HepG2 (cell line): ENCODE data around the gene PCNA. TPM values are rescaled to one million over a fixed set of nuclear protein-coding genes. Genes with fewer than 3 reads are reported as not detected.

Experiments
- ATAC-seq: fragments of 200-7000 bp; cut with Tn5 transposase; 3 replicates; pipeline ENCODE4 v1.9.1; 2020; ENCODE audit warnings: mild to moderate bottlenecking, moderate library complexity
- BruUV-seq: library from RNA; stranded (reverse); fragments of 400-500 nt; replicated peaks from 2 replicates; lab custom pipeline; 2021; lab: Mats Ljungman, UMichigan
- CTCF ChIA-PET: fragments of 300-600 bp; formaldehyde crosslinking; extraction: SDS; loops from one replicate; lab custom pipeline; 2021; ENCODE audit warnings: low total read pairs, inconsistent platforms, low intra/inter-chr PET ratio; lab: Yijun Ruan, JAX
- POLR2A ChIA-PET: fragments of 350-600 bp; sonication (Branson Sonifier 250); formaldehyde crosslinking; loops from one replicate; lab custom pipeline; 2020; ENCODE audit warnings: antibody characterized with exemption, inconsistent platforms; lab: Yijun Ruan, JAX
- DNase-seq: peaks from one replicate; pipeline ENCODE4 v3.0.0-alpha.2; 2015; ENCODE audit warnings: low spot score
- FAIRE-seq: peaks from 3 replicates; lab custom pipeline; 2011; peaks lifted over from hg19 to GRCh38; lab: Jason Lieb, UNC
- H2AFZ ChIP-seq: one replicate; pipeline ENCODE4 v1.6.1; 2011; ENCODE audit warnings: low read length, inconsistent platforms
- H3K27ac ChIP-seq: fragments of 300-600 bp; 3 replicates; pipeline ENCODE4 v1.8.0; 2011; ENCODE audit warnings: mixed run types, mild to moderate bottlenecking, mixed read lengths, low read length, inconsistent platforms; ENCODE audit not compliant: insufficient read depth; ENCODE audit errors: extremely low read length
- H3K27me3 ChIP-seq, 2 experiments: fragments of 200-600 bp in 1 of 2; 2 replicates in 1 of 2; 3 replicates in 1 of 2; pipeline versions ENCODE4 v1.6.0 to v1.8.0; 2011; ENCODE audit warnings: low read length in 2 of 2, mild to moderate bottlenecking in 2 of 2, moderate library complexity in 2 of 2, inconsistent platforms in 1 of 2; ENCODE audit not compliant: insufficient read depth in 2 of 2, control insufficient read depth in 1 of 2
- H3K36me3 ChIP-seq, 2 experiments: fragments of 200-600 bp in 1 of 2; replicated peaks in 1 of 2; 2 replicates in 1 of 2; 3 replicates in 1 of 2; pipeline versions ENCODE4 v1.5.1 to v1.8.0; 2011; ENCODE audit warnings: low read length in 2 of 2, inconsistent platforms in 1 of 2; ENCODE audit not compliant: insufficient read depth in 2 of 2, control insufficient read depth in 1 of 2
- H3K4me1 ChIP-seq: 2 replicates; pipeline ENCODE4 v1.5.1; 2012; ENCODE audit warnings: low read length, inconsistent platforms; ENCODE audit not compliant: insufficient read depth
- H3K4me2 ChIP-seq: 2 replicates; pipeline ENCODE4 v1.6.0; 2011; ENCODE audit warnings: low read depth, low read length, inconsistent platforms
- H3K4me3 ChIP-seq, 3 experiments: fragments of 200-600 bp in 1 of 3; sonication (generic), shearing (Covaris generic) in 1 of 3; replicated peaks in 1 of 3; 2 replicates each; pipeline ENCODE4 v1.5.1; 2011 to 2016; ENCODE audit warnings: low read length in 3 of 3, inconsistent platforms in 2 of 3, low read depth in 2 of 3, mild to moderate bottlenecking in 2 of 3, control low read depth in 1 of 3, mixed read lengths in 1 of 3; ENCODE audit not compliant: insufficient read depth in 1 of 3
- H3K79me2 ChIP-seq: one replicate; pipeline ENCODE4 v1.6.1; 2011; ENCODE audit warnings: low read length, inconsistent platforms; ENCODE audit not compliant: insufficient read depth
- H3K9ac ChIP-seq: 2 replicates; pipeline ENCODE4 v1.6.0; 2011; ENCODE audit warnings: mild to moderate bottlenecking, low read depth, low read length, inconsistent platforms; ENCODE audit not compliant: insufficient read depth
- H3K9me3 ChIP-seq: 2 replicates; pipeline ENCODE4 v1.5.1; 2012; ENCODE audit warnings: mild to moderate bottlenecking, low read length
- H4K20me1 ChIP-seq: 2 replicates; pipeline ENCODE4 v1.6.0; 2011; ENCODE audit warnings: inconsistent platforms, mild to moderate bottlenecking, low read length, moderate library complexity; ENCODE audit not compliant: insufficient read depth
- CENPX ChIP-seq: sonication (generic); formaldehyde crosslinking; IDR thresholded peaks from 2 replicates; pipeline ENCODE4 v1.9.0; 2021; ENCODE audit warnings: mild to moderate bottlenecking, missing genetic modification reagents, moderate library complexity
- EZH2 ChIP-seq: conservative IDR thresholded peaks from 2 replicates; pipeline ENCODE4 v1.6.1; 2012; ENCODE audit warnings: mild to moderate bottlenecking, low read depth, low read length, moderate library complexity
- NCOA1 ChIP-seq: sonication (generic); formaldehyde crosslinking; IDR thresholded peaks from 2 replicates; pipeline ENCODE4 v1.9.0; 2021; ENCODE audit warnings: missing genetic modification reagents
- SRSF4 ChIP-seq: fragments of 200-400 bp; formaldehyde crosslinking; IDR thresholded peaks from one replicate; pipeline ENCODE4 v1.6.1; 2018; ENCODE audit warnings: mild to moderate bottlenecking, low read depth, low read length, moderate library complexity; ENCODE audit not compliant: poor library complexity, severe bottlenecking
- STAG1 ChIP-seq: sonication (generic); formaldehyde crosslinking; IDR thresholded peaks from 2 replicates; pipeline ENCODE4 v1.4.0; 2020; ENCODE audit warnings: missing genetic modification reagents
- TOPORS ChIP-seq: sonication (generic); formaldehyde crosslinking; IDR thresholded peaks from 2 replicates; pipeline ENCODE4 v1.8.0; 2023; ENCODE audit warnings: mild to moderate bottlenecking, missing genetic modification reagents
- ZFP36L1 ChIP-seq: sonication (generic); formaldehyde crosslinking; IDR thresholded peaks from 2 replicates; pipeline ENCODE4 v1.8.0; 2022; ENCODE audit warnings: mild to moderate bottlenecking, missing genetic modification reagents, moderate library complexity
- ZNF124 ChIP-seq: sonication (generic); formaldehyde crosslinking; IDR thresholded peaks from 2 replicates; pipeline ENCODE4 v1.4.0; 2020; ENCODE audit warnings: missing genetic modification reagents
- ZNF556 ChIP-seq: sonication (generic); formaldehyde crosslinking; IDR thresholded peaks from 2 replicates; pipeline ENCODE4 v1.4.0; 2020; ENCODE audit warnings: mild to moderate bottlenecking, missing genetic modification reagents, borderline replicate concordance
- ZNF558 ChIP-seq: sonication (generic); formaldehyde crosslinking; IDR thresholded peaks from 2 replicates; pipeline ENCODE4 v1.9.0; 2022; ENCODE audit warnings: mild to moderate bottlenecking, missing genetic modification reagents, borderline replicate concordance
- ZNF672 ChIP-seq: sonication (generic); formaldehyde crosslinking; IDR thresholded peaks from 2 replicates; pipeline ENCODE4 v1.8.1; 2022; ENCODE audit warnings: missing genetic modification reagents
- ZSCAN20 ChIP-seq: sonication (generic); formaldehyde crosslinking; IDR thresholded peaks from 2 replicates; pipeline ENCODE4 v1.4.0; 2020; ENCODE audit warnings: missing genetic modification reagents, mild to moderate bottlenecking, borderline replicate concordance
- WGBS: methylation state at CpG from one replicate; pipeline ENCODE4 v1.1.6; 2017; ENCODE audit warnings: low lambda C conversion rate; 5-methylcytosine and 5-hydroxymethylcytosine counted together
- in situ Hi-C: cut with HindIII; loops from 2 replicates; pipeline ENCODE4 v1.10.0; 2017; ENCODE audit warnings: low pct_unique_long_range_greater_than_20kb; ENCODE audit not compliant: extremely low pct_ligation_motif_present
- intact Hi-C: fragments of 100-400 bp; cut with micrococcal nuclease; formaldehyde crosslinking; loops from one replicate; pipeline ENCODE4 v1.10.0; 2022; ENCODE audit not compliant: unreplicated experiment
- polyA plus RNA-seq, 8 experiments: library from polyadenylated mRNA; depleted of rRNA in 3 of 8; stranded (reverse) in 7 of 8; unstranded in 1 of 8; fragments of >200 nt; fragmentation: Illumina TruSeq in 4 of 8; extraction: Trizol in 4 of 8; gene quantifications; 2 replicates each; pipeline versions ENCODE4 v1.2.1 to v1.2.3, GENCODE V29; 2011 to 2016; ENCODE audit warnings: low read depth in 4 of 8, missing spikeins in 1 of 8, mixed read lengths in 1 of 8; ENCODE audit not compliant: insufficient read depth in 1 of 8
- total RNA-seq, 5 experiments: library from RNA; depleted of rRNA; stranded (reverse); fragments of >200 nt; fragmentation: Illumina TruSeq; extraction: Trizol; gene quantifications; 2 replicates each; pipeline ENCODE4 v1.2.3, GENCODE V29; 2016; ENCODE audit warnings: low read depth in 1 of 5
- TF ChIP-seq, protein P1 (sequence below): sonication (generic); formaldehyde crosslinking; IDR thresholded peaks from 2 replicates; pipeline ENCODE4 v1.5.1; 2020; ENCODE audit warnings: mild to moderate bottlenecking, missing genetic modification reagents, borderline replicate concordance
- TF ChIP-seq, protein P2 (sequence below): sonication (generic); formaldehyde crosslinking; IDR thresholded peaks from 2 replicates; pipeline ENCODE4 v1.5.1; 2020; ENCODE audit warnings: missing genetic modification reagents, mild to moderate bottlenecking, borderline replicate concordance
- TF ChIP-seq, protein P3 (sequence below): sonication (generic); formaldehyde crosslinking; IDR thresholded peaks from 2 replicates; pipeline ENCODE4 v1.4.0; 2020; ENCODE audit warnings: mild to moderate bottlenecking, missing genetic modification reagents, borderline replicate concordance

PCNA gene
- total and polyA plus RNA-seq, 2 of the 13 experiments (the other 11 are each of a cell fraction or from before 2014, with no cell fraction given) = 229 to 655 TPM

DNA sequence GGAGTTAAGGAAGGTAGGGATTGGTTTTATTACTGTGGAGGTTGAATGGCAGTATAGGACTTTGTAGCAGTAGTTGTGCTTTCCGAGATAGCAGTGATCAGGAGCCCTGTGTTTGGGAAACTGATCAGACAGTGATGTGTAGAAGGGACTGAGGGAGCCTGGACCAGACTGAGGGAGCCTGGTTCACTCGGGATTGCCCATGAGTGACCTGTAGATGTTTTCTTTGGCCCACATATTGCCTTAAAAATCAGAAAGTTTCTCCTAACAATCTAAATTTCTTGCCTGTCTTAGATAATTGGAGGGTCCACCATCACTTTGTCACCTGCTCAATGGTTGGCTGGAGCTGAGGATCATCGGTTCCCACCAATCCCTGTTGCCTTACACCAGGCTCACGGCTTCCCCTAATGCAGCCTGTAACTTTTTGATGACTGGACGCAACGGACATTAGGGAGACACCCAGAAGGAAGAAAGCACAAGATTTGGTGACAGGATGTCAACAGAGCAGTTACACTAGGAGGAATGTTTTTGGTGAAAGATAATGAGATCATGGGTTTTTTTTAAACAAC lies 8.2 kb upstream of the PCNA start:
- H3K4me2 ChIP-seq = peak overlapping the region; percentile 91
- H3K9me3 ChIP-seq = no peaks in the 10 kb centered on the region
- H3K9ac ChIP-seq = peak overlapping the region; percentile 80
- H3K4me1 ChIP-seq = peaks cover 33% of the 10 kb centered on the region
- H3K27me3 ChIP-seq = no peaks in the 10 kb centered on the region; a peak in 1 of 5 replicates
- DNase-seq (no peak), ATAC-seq (peak; percentile 4), FAIRE-seq (no peak)
- H2AFZ ChIP-seq = peak overlapping the region; percentile 57
- POLR2A ChIA-PET = interaction anchor here (1.8 to 5.3 kb wide), 5 partner anchors 8 to 84 kb away, joined by 7 to 176 read pairs (median 12); partner anchors contain the start of gene PCNA
- in situ Hi-C loops = loop anchor here (5.0 kb wide), 1 partner anchor 59 kb away; no protein-coding TSS in a partner anchor
- TSS peak; percentile 73 for BruUV-seq
- CTCF ChIA-PET = interaction anchor here (4.3 kb wide), 1 partner anchor 65 kb away, joined by 97 read pairs; no protein-coding TSS in a partner anchor
- peaks cover 54% of the 10 kb centered on the region for H3K79me2 ChIP-seq
- no peaks in the 10 kb centered on the region; the same call in 1 of the 2 replicates for H4K20me1 ChIP-seq
- H3K4me3 ChIP-seq = peak overlapping the region; percentile 62 to 96 (median 75)
- intact Hi-C loops = loop anchor here (5.0 kb wide), 1 partner anchor 44 kb away; no protein-coding TSS in a partner anchor
- WGBS = 24% methylated on average over 6 of the region's 6 CpGs
- no peaks in the 10 kb centered on the region; a peak in 1 of 5 replicates for H3K36me3 ChIP-seq
- peak overlapping the region; percentile 76 for H3K27ac ChIP-seq
- no peak for TF ChIP-seq ZSCAN20 (CRISPR knock-in tag)
- TF ChIP-seq CENPX (CRISPR knock-in tag) = no peak
- no peak for TF ChIP-seq TOPORS
- no peak for TF ChIP-seq SRSF4
- TF ChIP-seq ZNF672 = no peak
- TF ChIP-seq ZNF558 = no peak
- no peak for TF ChIP-seq EZH2
- no peak for TF ChIP-seq STAG1 (CRISPR knock-in tag)
- TF ChIP-seq, protein P1, sequence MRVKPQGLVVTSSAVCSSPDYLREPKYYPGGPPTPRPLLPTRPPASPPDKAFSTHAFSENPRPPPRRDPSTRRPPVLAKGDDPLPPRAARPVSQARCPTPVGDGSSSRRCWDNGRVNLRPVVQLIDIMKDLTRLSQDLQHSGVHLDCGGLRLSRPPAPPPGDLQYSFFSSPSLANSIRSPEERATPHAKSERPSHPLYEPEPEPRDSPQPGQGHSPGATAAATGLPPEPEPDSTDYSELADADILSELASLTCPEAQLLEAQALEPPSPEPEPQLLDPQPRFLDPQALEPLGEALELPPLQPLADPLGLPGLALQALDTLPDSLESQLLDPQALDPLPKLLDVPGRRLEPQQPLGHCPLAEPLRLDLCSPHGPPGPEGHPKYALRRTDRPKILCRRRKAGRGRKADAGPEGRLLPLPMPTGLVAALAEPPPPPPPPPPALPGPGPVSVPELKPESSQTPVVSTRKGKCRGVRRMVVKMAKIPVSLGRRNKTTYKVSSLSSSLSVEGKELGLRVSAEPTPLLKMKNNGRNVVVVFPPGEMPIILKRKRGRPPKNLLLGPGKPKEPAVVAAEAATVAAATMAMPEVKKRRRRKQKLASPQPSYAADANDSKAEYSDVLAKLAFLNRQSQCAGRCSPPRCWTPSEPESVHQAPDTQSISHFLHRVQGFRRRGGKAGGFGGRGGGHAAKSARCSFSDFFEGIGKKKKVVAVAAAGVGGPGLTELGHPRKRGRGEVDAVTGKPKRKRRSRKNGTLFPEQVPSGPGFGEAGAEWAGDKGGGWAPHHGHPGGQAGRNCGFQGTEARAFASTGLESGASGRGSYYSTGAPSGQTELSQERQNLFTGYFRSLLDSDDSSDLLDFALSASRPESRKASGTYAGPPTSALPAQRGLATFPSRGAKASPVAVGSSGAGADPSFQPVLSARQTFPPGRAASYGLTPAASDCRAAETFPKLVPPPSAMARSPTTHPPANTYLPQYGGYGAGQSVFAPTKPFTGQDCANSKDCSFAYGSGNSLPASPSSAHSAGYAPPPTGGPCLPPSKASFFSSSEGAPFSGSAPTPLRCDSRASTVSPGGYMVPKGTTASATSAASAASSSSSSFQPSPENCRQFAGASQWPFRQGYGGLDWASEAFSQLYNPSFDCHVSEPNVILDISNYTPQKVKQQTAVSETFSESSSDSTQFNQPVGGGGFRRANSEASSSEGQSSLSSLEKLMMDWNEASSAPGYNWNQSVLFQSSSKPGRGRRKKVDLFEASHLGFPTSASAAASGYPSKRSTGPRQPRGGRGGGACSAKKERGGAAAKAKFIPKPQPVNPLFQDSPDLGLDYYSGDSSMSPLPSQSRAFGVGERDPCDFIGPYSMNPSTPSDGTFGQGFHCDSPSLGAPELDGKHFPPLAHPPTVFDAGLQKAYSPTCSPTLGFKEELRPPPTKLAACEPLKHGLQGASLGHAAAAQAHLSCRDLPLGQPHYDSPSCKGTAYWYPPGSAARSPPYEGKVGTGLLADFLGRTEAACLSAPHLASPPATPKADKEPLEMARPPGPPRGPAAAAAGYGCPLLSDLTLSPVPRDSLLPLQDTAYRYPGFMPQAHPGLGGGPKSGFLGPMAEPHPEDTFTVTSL = no peak
- TF ChIP-seq ZFP36L1 (CRISPR knock-in tag) = no peak
- TF ChIP-seq, protein P2, sequence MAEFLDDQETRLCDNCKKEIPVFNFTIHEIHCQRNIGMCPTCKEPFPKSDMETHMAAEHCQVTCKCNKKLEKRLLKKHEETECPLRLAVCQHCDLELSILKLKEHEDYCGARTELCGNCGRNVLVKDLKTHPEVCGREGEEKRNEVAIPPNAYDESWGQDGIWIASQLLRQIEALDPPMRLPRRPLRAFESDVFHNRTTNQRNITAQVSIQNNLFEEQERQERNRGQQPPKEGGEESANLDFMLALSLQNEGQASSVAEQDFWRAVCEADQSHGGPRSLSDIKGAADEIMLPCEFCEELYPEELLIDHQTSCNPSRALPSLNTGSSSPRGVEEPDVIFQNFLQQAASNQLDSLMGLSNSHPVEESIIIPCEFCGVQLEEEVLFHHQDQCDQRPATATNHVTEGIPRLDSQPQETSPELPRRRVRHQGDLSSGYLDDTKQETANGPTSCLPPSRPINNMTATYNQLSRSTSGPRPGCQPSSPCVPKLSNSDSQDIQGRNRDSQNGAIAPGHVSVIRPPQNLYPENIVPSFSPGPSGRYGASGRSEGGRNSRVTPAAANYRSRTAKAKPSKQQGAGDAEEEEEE (CRISPR knock-in tag) = no peak; the same call in 1 of the 2 replicates
- no peak for TF ChIP-seq ZNF556 (CRISPR knock-in tag)
- no peak for TF ChIP-seq NCOA1 (CRISPR knock-in tag)
- TF ChIP-seq, protein P3, sequence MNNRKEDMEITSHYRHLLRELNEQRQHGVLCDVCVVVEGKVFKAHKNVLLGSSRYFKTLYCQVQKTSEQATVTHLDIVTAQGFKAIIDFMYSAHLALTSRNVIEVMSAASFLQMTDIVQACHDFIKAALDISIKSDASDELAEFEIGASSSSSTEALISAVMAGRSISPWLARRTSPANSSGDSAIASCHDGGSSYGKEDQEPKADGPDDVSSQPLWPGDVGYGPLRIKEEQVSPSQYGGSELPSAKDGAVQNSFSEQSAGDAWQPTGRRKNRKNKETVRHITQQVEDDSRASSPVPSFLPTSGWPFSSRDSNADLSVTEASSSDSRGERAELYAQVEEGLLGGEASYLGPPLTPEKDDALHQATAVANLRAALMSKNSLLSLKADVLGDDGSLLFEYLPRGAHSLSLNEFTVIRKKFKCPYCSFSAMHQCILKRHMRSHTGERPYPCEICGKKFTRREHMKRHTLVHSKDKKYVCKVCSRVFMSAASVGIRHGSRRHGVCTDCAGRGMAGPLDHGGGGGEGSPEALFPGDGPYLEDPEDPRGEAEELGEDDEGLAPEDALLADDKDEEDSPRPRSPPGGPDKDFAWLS (CRISPR knock-in tag) = no peak
- TF ChIP-seq ZNF124 (CRISPR knock-in tag) = no peak
